ENCODE measurements around the gene CCDC134. TPM values are rescaled to one million over a fixed set of nuclear protein-coding genes. Genes with fewer than 3 reads are reported as not detected.

Gene CCDC134
- polyA plus RNA-seq, 1 donor (not counting 4 experiments of a cell fraction or from before 2014, with no cell fraction given) = 4.1 TPM

DNA sequence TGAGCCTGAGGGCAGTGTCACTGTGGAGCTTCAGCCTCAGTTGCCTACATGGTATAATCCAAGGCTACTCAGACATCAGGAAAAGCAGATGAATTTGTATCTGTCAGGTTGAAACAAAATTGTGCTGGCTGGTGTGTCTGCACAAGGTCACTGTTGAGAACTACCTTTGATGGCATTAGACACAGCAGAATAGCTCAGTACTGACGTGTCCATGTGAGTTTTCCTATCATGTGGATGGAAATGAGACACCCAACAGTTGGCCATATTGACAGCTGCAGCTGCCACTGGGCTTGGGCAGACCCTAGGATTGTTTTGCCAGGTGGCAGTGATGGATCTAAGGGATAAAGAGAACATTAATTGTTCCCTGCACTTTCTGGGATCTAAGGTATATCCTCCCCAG lies 15.8 kb downstream of the CCDC134 start:
- Histone ChIP-seq H2AFZ (ENCODE audit: control insufficient read depth, low read length) (no peak overlapping the region), H4K20me1 (ENCODE audit: control insufficient read depth, extremely low read depth, insufficient read depth, low read length) (no peaks in the 10 kb centered on the region), H3K4me1 (ENCODE audit: control insufficient read depth, extremely low read depth, insufficient read depth, low read length) (no peaks in the 10 kb centered on the region), H3K79me2 (ENCODE audit: control insufficient read depth, insufficient read depth, low read length) (no peaks in the 10 kb centered on the region), H3K27ac (ENCODE audit: control insufficient read depth, insufficient read depth, low read length) (no peak overlapping the region), H3K9ac (ENCODE audit: control insufficient read depth, extremely low read depth, insufficient read depth, low read length) (no peak overlapping the region), H3K4me3 (ENCODE audit: control insufficient read depth in 2 of 3, extremely low read depth in 1 of 3, insufficient read depth in 2 of 3, low read depth in 1 of 3, low read length in 3 of 3) (no peak overlapping the region), H3K9me3 (ENCODE audit: control insufficient read depth, low read depth, low read length) (no peaks in the 10 kb centered on the region), H3K9me1 (ENCODE audit: control insufficient read depth, extremely low read depth, insufficient read depth, low read length) (no peaks in the 10 kb centered on the region), H3K36me3 (ENCODE audit: control insufficient read depth in 2 of 2, extremely low read depth in 1 of 2, insufficient read depth in 2 of 2, low read length in 2 of 2) (peaks cover 5 to 7% of the 10 kb centered on the region in 2 experiments), H3K27me3 (ENCODE audit: control insufficient read depth, extremely low read depth, insufficient read depth, low read length) (no peaks in the 10 kb centered on the region), H3K4me2 (ENCODE audit: control insufficient read depth, extremely low read depth, insufficient read depth, low read depth, low read length) (no peak overlapping the region)
- TF ChIP-seq, protein P1, sequence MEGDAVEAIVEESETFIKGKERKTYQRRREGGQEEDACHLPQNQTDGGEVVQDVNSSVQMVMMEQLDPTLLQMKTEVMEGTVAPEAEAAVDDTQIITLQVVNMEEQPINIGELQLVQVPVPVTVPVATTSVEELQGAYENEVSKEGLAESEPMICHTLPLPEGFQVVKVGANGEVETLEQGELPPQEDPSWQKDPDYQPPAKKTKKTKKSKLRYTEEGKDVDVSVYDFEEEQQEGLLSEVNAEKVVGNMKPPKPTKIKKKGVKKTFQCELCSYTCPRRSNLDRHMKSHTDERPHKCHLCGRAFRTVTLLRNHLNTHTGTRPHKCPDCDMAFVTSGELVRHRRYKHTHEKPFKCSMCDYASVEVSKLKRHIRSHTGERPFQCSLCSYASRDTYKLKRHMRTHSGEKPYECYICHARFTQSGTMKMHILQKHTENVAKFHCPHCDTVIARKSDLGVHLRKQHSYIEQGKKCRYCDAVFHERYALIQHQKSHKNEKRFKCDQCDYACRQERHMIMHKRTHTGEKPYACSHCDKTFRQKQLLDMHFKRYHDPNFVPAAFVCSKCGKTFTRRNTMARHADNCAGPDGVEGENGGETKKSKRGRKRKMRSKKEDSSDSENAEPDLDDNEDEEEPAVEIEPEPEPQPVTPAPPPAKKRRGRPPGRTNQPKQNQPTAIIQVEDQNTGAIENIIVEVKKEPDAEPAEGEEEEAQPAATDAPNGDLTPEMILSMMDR (optimal IDR thresholded peaks at IDR 0.05 in 1 of 3, IDR thresholded peaks at IDR 0.05 in 1 of 3, conservative IDR thresholded peaks at IDR 0.05 in 1 of 3; ENCODE audit: extremely low read depth in 1 of 3, insufficient read depth in 2 of 3, low read length in 3 of 3) = no peak
- no peak for TF ChIP-seq EZH2 (IDR thresholded peaks at IDR 0.05; ENCODE audit: low read length)
- DNase-seq (ENCODE audit: low read depth, low spot score) = no peak
- dilution Hi-C loops (cut with MboI; ENCODE audit: extremely low pct_ligation_motif_present, low sequenced_read_pairs) = no loop called here
- FAIRE-seq = no peak

DNA sequence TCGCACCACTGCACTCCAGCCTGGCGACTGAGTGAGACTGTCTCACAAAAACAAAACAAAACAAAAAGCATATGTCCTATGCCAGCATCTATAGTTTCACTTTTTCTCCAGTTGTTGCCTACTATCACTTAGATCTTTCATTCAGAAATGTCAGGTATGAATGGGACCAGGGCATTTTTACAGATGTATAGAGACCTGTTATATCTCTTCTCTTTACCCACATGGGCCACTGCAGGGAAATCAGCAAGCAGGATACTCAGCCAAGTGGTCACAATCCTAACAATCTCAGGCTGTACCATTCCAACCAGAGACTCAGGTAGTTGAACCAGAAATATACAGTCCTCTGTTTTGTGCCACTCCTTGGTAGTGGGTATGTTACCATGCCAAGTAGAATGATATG lies 16.4 kb downstream of the CCDC134 start:
- FAIRE-seq (no peak), DNase-seq (ENCODE audit: low read depth, low spot score) (no peak)
- Histone ChIP-seq H3K79me2 (ENCODE audit: control insufficient read depth, insufficient read depth, low read length) (no peaks in the 10 kb centered on the region), H3K36me3 (ENCODE audit: control insufficient read depth in 2 of 2, extremely low read depth in 1 of 2, insufficient read depth in 2 of 2, low read length in 2 of 2) (peaks cover 5 to 7% of the 10 kb centered on the region in 2 experiments), H3K9me3 (ENCODE audit: control insufficient read depth, low read depth, low read length) (no peaks in the 10 kb centered on the region), H4K20me1 (ENCODE audit: control insufficient read depth, extremely low read depth, insufficient read depth, low read length) (no peaks in the 10 kb centered on the region), H3K27ac (ENCODE audit: control insufficient read depth, insufficient read depth, low read length) (no peak overlapping the region), H3K9me1 (ENCODE audit: control insufficient read depth, extremely low read depth, insufficient read depth, low read length) (no peaks in the 10 kb centered on the region), H3K4me2 (ENCODE audit: control insufficient read depth, extremely low read depth, insufficient read depth, low read depth, low read length) (no peak overlapping the region), H2AFZ (ENCODE audit: control insufficient read depth, low read length) (no peak overlapping the region), H3K4me1 (ENCODE audit: control insufficient read depth, extremely low read depth, insufficient read depth, low read length) (no peaks in the 10 kb centered on the region), H3K4me3 (ENCODE audit: control insufficient read depth in 2 of 3, extremely low read depth in 1 of 3, insufficient read depth in 2 of 3, low read depth in 1 of 3, low read length in 3 of 3) (no peak overlapping the region), H3K27me3 (ENCODE audit: control insufficient read depth, extremely low read depth, insufficient read depth, low read length) (no peaks in the 10 kb centered on the region), H3K9ac (ENCODE audit: control insufficient read depth, extremely low read depth, insufficient read depth, low read length) (no peak overlapping the region)
- no peak for TF ChIP-seq EZH2 (IDR thresholded peaks at IDR 0.05; ENCODE audit: low read length)
- TF ChIP-seq, protein P1 (optimal IDR thresholded peaks at IDR 0.05 in 1 of 3, IDR thresholded peaks at IDR 0.05 in 1 of 3, conservative IDR thresholded peaks at IDR 0.05 in 1 of 3; ENCODE audit: extremely low read depth in 1 of 3, insufficient read depth in 2 of 3, low read length in 3 of 3) = no peak
- dilution Hi-C loops (cut with MboI; ENCODE audit: extremely low pct_ligation_motif_present, low sequenced_read_pairs) = no loop called here

Data from keratinocyte (primary cell).